ENCODE results near the gene CSNK1G1.
A peak's percentile ranks its signal among the peaks of the same experiment; 100 is the strongest.

Gene CSNK1G1

GRCh38 chr15:64354688-64355344 is 1.2 kb downstream of the CSNK1G1 start:
- peaks cover 16% of the 10 kb centered on the region for H3K4me1 ChIP-seq (ENCODE audit: control insufficient read depth, low read length)

GRCh38 chr15:64351265-64351664 is 4.7 kb downstream of the CSNK1G1 start:
- Histone ChIP-seq H3K9me2 (replicated peaks; ENCODE audit: control insufficient read depth, low read length) (no peaks in the 10 kb centered on the region), H3K4me1 (ENCODE audit: control insufficient read depth, low read length) (peaks cover 11% of the 10 kb centered on the region), H3K27me3 (ENCODE audit: control insufficient read depth, low read length) (no peaks in the 10 kb centered on the region), H4K20me1 (ENCODE audit: control insufficient read depth, insufficient read depth, low read depth, low read length) (no peaks in the 10 kb centered on the region), H3K4me3 (ENCODE audit: low read length) (no peak overlapping the region), H3K9me3 (ENCODE audit: control insufficient read depth, insufficient read depth, low read length) (no peaks in the 10 kb centered on the region), H3K4me2 (ENCODE audit: low read length) (no peak overlapping the region), H3K36me3 (ENCODE audit: control insufficient read depth, low read length) (no peaks in the 10 kb centered on the region), H3K27ac (ENCODE audit: low read depth, low read length) (no peak overlapping the region), H3K79me2 (ENCODE audit: control insufficient read depth, low read length) (peaks cover 47% of the 10 kb centered on the region), H3F3A (ENCODE audit: control insufficient read depth, insufficient read depth) (peaks cover 3% of the 10 kb centered on the region)
- no peak for TF ChIP-seq EZH2phosphoT487 (IDR thresholded peaks at IDR 0.05; ENCODE audit: borderline replicate concordance, low read length)
- TF ChIP-seq CTCF (IDR thresholded peaks at IDR 0.05; ENCODE audit: low read depth, low read length, poor library complexity, severe bottlenecking), result no peak

More at GRCh38 chr15:64354688-64355344, 1.2 kb downstream of the CSNK1G1 start:
- peak overlapping the region; percentile 77 for H3K4me2 ChIP-seq (ENCODE audit: low read length)
- peaks cover 31% of the 10 kb centered on the region for H3F3A ChIP-seq (ENCODE audit: control insufficient read depth, insufficient read depth)
- H3K27ac ChIP-seq (ENCODE audit: low read depth, low read length), result no peak overlapping the region
- no peaks in the 10 kb centered on the region for H3K9me3 ChIP-seq (ENCODE audit: control insufficient read depth, insufficient read depth, low read length)
- TF ChIP-seq CTCF (IDR thresholded peaks at IDR 0.05; ENCODE audit: low read depth, low read length, poor library complexity, severe bottlenecking) (no peak), EZH2phosphoT487 (IDR thresholded peaks at IDR 0.05; ENCODE audit: borderline replicate concordance, low read length) (no peak)
- H3K36me3 ChIP-seq (ENCODE audit: control insufficient read depth, low read length), result peaks cover 5% of the 10 kb centered on the region; the same call in 1 of the 2 replicates
- H3K27me3 ChIP-seq (ENCODE audit: control insufficient read depth, low read length), result no peaks in the 10 kb centered on the region
- no peaks in the 10 kb centered on the region for H3K9me2 ChIP-seq (replicated peaks; ENCODE audit: control insufficient read depth, low read length)
- no peaks in the 10 kb centered on the region for H4K20me1 ChIP-seq (ENCODE audit: control insufficient read depth, insufficient read depth, low read depth, low read length)
- H3K4me3 ChIP-seq (ENCODE audit: low read length), result peak overlapping the region; percentile 90
- peaks cover 36% of the 10 kb centered on the region for H3K79me2 ChIP-seq (ENCODE audit: control insufficient read depth, low read length)

DNA sequence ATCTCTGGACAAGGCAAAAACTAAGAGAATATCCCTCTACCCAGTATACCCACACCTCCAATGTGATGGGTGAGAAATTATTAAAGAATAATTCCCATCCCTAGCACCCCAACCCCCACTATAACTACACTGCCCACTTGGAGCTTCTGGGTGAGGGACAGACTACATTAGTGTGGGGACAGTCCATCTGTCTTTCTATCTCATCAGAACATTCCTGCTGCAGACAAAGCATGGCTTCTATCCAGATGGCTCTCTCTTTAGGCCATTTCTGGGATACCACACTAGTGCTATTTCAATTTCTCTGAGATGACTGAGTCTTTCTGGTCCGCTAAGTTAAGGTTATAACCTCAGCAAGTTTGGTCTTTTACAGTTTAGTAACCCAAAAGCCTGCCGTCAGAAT is 6.6 kb downstream of the CSNK1G1 start:
- no peaks in the 10 kb centered on the region for H3K9me3 ChIP-seq (ENCODE audit: control insufficient read depth, insufficient read depth, low read length)
- no peaks in the 10 kb centered on the region for H3K36me3 ChIP-seq (ENCODE audit: control insufficient read depth, low read length)
- TF ChIP-seq EZH2phosphoT487 (IDR thresholded peaks at IDR 0.05; ENCODE audit: borderline replicate concordance, low read length) (no peak), CTCF (IDR thresholded peaks at IDR 0.05; ENCODE audit: low read depth, low read length, poor library complexity, severe bottlenecking) (no peak)
- peaks cover 43% of the 10 kb centered on the region for H3K79me2 ChIP-seq (ENCODE audit: control insufficient read depth, low read length)
- no peak overlapping the region for H3K27ac ChIP-seq (ENCODE audit: low read depth, low read length)
- H4K20me1 ChIP-seq (ENCODE audit: control insufficient read depth, insufficient read depth, low read depth, low read length), result no peaks in the 10 kb centered on the region
- no peak overlapping the region for H3K4me2 ChIP-seq (ENCODE audit: low read length)
- H3F3A ChIP-seq (ENCODE audit: control insufficient read depth, insufficient read depth), result 0 out of 2 replicates have a peak, but pooled peaks cover 3% of the 10 kb centered on the region
- H3K4me3 ChIP-seq (ENCODE audit: low read length), result no peak overlapping the region
- peaks cover 5% of the 10 kb centered on the region for H3K4me1 ChIP-seq (ENCODE audit: control insufficient read depth, low read length)
- H3K9me2 ChIP-seq (replicated peaks; ENCODE audit: control insufficient read depth, low read length), result no peaks in the 10 kb centered on the region
- H3K27me3 ChIP-seq (ENCODE audit: control insufficient read depth, low read length), result no peaks in the 10 kb centered on the region
